NCI-H2171 treated with DMSO at 0.1 percent for 48 hours (cell line): ENCODE measurements around the gene SLC35B4.
"Not testable (repeated sequence)": the region's sequence is repeated elsewhere in the genome, so short reads cannot be mapped to it uniquely, and the experiment has no call there.

Experiments
- DNase-seq: peaks from one replicate; lab custom pipeline; 2025; lab: John Stamatoyannopoulos, UW

The SLC35B4 gene

GRCh38 chr7:134331393-134331792 lies 14.7 kb upstream of the SLC35B4 start:
- DNase-seq, result no peak

GRCh38 chr7:134330974-134331373 lies 14.2 kb upstream of the SLC35B4 start:
- no peak for DNase-seq

- DNase-seq, result no peak
These were observed 13.1 kb upstream of the SLC35B4 start for GRCh38 chr7:134329614-134330346.

- DNase-seq, result no peak
These were observed 12.2 kb upstream of the SLC35B4 start for GRCh38 chr7:134328900-134329299.

GRCh38 chr7:134327896-134328295 lies 11.2 kb upstream of the SLC35B4 start:
- peak; percentile 57 for DNase-seq

- no peak for DNase-seq
These were observed 7.4 kb upstream of the SLC35B4 start for GRCh38 chr7:134324107-134324506.

GRCh38 chr7:134320201-134320600 lies 3.5 kb upstream of the SLC35B4 start:
- no peak for DNase-seq

GRCh38 chr7:134318443-134318842 lies 1.7 kb upstream of the SLC35B4 start:
- no peak for DNase-seq

- DNase-seq, result no peak
These were observed 704 bp upstream of the SLC35B4 start for GRCh38 chr7:134317434-134317833.

GRCh38 chr7:134315679-134316538 lies 821 bp downstream of the SLC35B4 start:
- no peak for DNase-seq

GRCh38 chr7:134313543-134313942 lies 3.2 kb downstream of the SLC35B4 start:
- no peak for DNase-seq

- DNase-seq, result no peak
These were observed 4.0 kb downstream of the SLC35B4 start for GRCh38 chr7:134312717-134313116.

GRCh38 chr7:134311807-134312206 lies 4.9 kb downstream of the SLC35B4 start:
- DNase-seq, result no peak

GRCh38 chr7:134308548-134308947 lies 8.2 kb downstream of the SLC35B4 start:
- DNase-seq, result no peak

GRCh38 chr7:134307320-134307719 lies 9.4 kb downstream of the SLC35B4 start:
- DNase-seq, result no peak

- DNase-seq, result no peak
These were observed 14.6 kb downstream of the SLC35B4 start for GRCh38 chr7:134302120-134302519.

GRCh38 chr7:134301592-134301991 lies 15.1 kb downstream of the SLC35B4 start:
- DNase-seq, result peak; percentile 57

- no peak for DNase-seq
These were observed 15.7 kb downstream of the SLC35B4 start for GRCh38 chr7:134300988-134301387.

- peak; percentile 13 for DNase-seq
These were observed 17.6 kb downstream of the SLC35B4 start for GRCh38 chr7:134298902-134299683.

- no peak for DNase-seq
These were observed 19.2 kb downstream of the SLC35B4 start for GRCh38 chr7:134297489-134297888.

GRCh38 chr7:134295982-134296381 lies 20.7 kb downstream of the SLC35B4 start:
- DNase-seq, result not testable (repeated sequence)

- no peak for DNase-seq
These were observed 23.6 kb downstream of the SLC35B4 start for GRCh38 chr7:134293002-134293740.
